Epidermal melanocyte (primary cell): Measurements from ENCODE around the gene CLEC11A.
"Not testable (repeated sequence)": the region's sequence is repeated elsewhere in the genome, so short reads cannot be mapped to it uniquely, and the experiment has no call there.

Experiments used
- DNase-seq: peaks from one replicate; pipeline ENCODE4 v3.0.0; 2011; ENCODE audit warnings: low spot score; ENCODE audit not compliant: insufficient read length

Gene CLEC11A

GRCh38 chr19:50756244-50756643, 33.1 kb downstream of the CLEC11A start:
- DNase-seq = not testable (repeated sequence)

GRCh38 chr19:50757624-50758023, 34.5 kb downstream of the CLEC11A start:
- not testable (repeated sequence) for DNase-seq

GRCh38 chr19:50759076-50759475, 35.9 kb downstream of the CLEC11A start:
- DNase-seq = not testable (repeated sequence)

- DNase-seq = no peak
These were observed 36.7 kb downstream of the CLEC11A start for GRCh38 chr19:50759886-50760285.

GRCh38 chr19:50761501-50761900, 38.3 kb downstream of the CLEC11A start:
- not testable (repeated sequence) for DNase-seq

- DNase-seq = not testable (repeated sequence)
These were observed 40.4 kb downstream of the CLEC11A start for GRCh38 chr19:50763521-50763920.

GRCh38 chr19:50764409-50764808, 41.2 kb downstream of the CLEC11A start:
- DNase-seq = no peak

- DNase-seq = not testable (repeated sequence)
These were observed 43.6 kb downstream of the CLEC11A start for GRCh38 chr19:50766746-50767145.

GRCh38 chr19:50767263-50767662, 44.1 kb downstream of the CLEC11A start:
- DNase-seq = not testable (repeated sequence)

- DNase-seq = no peak
These were observed 45.1 kb downstream of the CLEC11A start for GRCh38 chr19:50768277-50768676.

GRCh38 chr19:50770164-50770563, 47.0 kb downstream of the CLEC11A start, which contains the start of gene GPR32:
Gene GPR32 (plus strand): TSS chr19:50770464. CDS start chr19:50770601, 137 bp downstream.
- DNase-seq = not testable (repeated sequence)

- DNase-seq = no peak
These were observed 47.7 kb downstream of the CLEC11A start for GRCh38 chr19:50770888-50771287.

GRCh38 chr19:50772476-50772875, 49.3 kb downstream of the CLEC11A start:
- no peak for DNase-seq

- not testable (repeated sequence) for DNase-seq
These were observed 49.7 kb downstream of the CLEC11A start for GRCh38 chr19:50772912-50773311.

GRCh38 chr19:50773454-50773853, 50.3 kb downstream of the CLEC11A start:
- DNase-seq = not testable (repeated sequence)
